Measurements from ENCODE around the gene TMEM203.

DNA sequence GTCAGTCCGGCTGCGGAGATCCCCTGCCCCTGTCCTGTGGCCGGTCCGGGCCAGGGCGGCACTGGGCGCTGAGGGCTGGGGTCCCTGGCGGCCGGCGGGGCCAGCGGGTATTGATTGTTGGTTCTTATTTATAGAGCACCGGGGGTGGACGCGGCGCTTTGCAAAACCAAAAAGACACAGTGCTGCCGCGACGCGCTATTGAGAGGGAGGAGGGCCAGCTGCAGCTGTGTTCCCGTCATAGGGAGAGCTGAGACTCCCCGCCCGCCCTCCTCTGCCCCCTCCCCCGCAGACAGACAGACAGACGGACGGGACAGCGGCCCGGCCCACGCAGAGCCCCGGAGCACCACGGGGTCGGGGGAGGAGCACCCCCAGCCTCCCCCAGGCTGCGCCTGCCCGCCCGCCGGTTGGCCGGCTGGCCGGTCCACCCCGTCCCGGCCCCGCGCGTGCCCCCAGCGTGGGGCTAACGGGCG, 38.1 kb downstream of the TMEM203 start:
- TF ChIP-seq, protein P1, sequence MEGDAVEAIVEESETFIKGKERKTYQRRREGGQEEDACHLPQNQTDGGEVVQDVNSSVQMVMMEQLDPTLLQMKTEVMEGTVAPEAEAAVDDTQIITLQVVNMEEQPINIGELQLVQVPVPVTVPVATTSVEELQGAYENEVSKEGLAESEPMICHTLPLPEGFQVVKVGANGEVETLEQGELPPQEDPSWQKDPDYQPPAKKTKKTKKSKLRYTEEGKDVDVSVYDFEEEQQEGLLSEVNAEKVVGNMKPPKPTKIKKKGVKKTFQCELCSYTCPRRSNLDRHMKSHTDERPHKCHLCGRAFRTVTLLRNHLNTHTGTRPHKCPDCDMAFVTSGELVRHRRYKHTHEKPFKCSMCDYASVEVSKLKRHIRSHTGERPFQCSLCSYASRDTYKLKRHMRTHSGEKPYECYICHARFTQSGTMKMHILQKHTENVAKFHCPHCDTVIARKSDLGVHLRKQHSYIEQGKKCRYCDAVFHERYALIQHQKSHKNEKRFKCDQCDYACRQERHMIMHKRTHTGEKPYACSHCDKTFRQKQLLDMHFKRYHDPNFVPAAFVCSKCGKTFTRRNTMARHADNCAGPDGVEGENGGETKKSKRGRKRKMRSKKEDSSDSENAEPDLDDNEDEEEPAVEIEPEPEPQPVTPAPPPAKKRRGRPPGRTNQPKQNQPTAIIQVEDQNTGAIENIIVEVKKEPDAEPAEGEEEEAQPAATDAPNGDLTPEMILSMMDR (IDR thresholded peaks at IDR 0.05 in 4 of 5, conservative IDR thresholded peaks at IDR 0.05 in 1 of 5), result no peak
- no peak for TF ChIP-seq POLR2A (IDR thresholded peaks at IDR 0.05)

Measured in gastrocnemius medialis (tissue), 4 donors.